NAMALWA (cell line): ENCODE measurements around the gene LRRC7.

Source experiments
- DNase-seq: peaks from one replicate; pipeline ENCODE4 v3.0.0-alpha.2; 2015; ENCODE audit warnings: low spot score

Gene LRRC7

GRCh38 chr1:69976896-69977295, 409.2 kb downstream of the LRRC7 start:
- DNase-seq = no peak

- DNase-seq = no peak
Measured at GRCh38 chr1:69982992-69983391, 415.3 kb downstream of the LRRC7 start.

GRCh38 chr1:69985376-69985775, 417.7 kb downstream of the LRRC7 start:
- DNase-seq = no peak

GRCh38 chr1:69985901-69986439, 418.2 kb downstream of the LRRC7 start:
- no peak for DNase-seq

GRCh38 chr1:69987881-69988280, 420.2 kb downstream of the LRRC7 start:
- no peak for DNase-seq

- DNase-seq = no peak
Measured at GRCh38 chr1:69991644-69992043, 423.9 kb downstream of the LRRC7 start.

GRCh38 chr1:69992594-69992993, 424.9 kb downstream of the LRRC7 start:
- no peak for DNase-seq

- DNase-seq = no peak
Measured at GRCh38 chr1:69993810-69994209, 426.1 kb downstream of the LRRC7 start.

- no peak for DNase-seq
Measured at GRCh38 chr1:69994241-69994640, 426.5 kb downstream of the LRRC7 start.

GRCh38 chr1:69998847-69999246, 431.1 kb downstream of the LRRC7 start:
- no peak for DNase-seq

- DNase-seq = no peak
Measured at GRCh38 chr1:70003211-70003908, 435.6 kb downstream of the LRRC7 start.

- no peak for DNase-seq
Measured at GRCh38 chr1:70005386-70006034, 437.8 kb downstream of the LRRC7 start.

GRCh38 chr1:70008660-70009059, 440.9 kb downstream of the LRRC7 start:
- no peak for DNase-seq

GRCh38 chr1:70017770-70018169, 450.0 kb downstream of the LRRC7 start:
- DNase-seq = no peak

- no peak for DNase-seq
Measured at GRCh38 chr1:70024272-70024671, 456.6 kb downstream of the LRRC7 start.

GRCh38 chr1:70025052-70025451, 457.3 kb downstream of the LRRC7 start:
- DNase-seq = no peak

GRCh38 chr1:70025846-70026245, 458.1 kb downstream of the LRRC7 start:
- no peak for DNase-seq

GRCh38 chr1:70033266-70033873, 465.6 kb downstream of the LRRC7 start:
- no peak for DNase-seq

GRCh38 chr1:70033936-70034335, 466.2 kb downstream of the LRRC7 start:
- DNase-seq = no peak

GRCh38 chr1:70034403-70034802, 466.7 kb downstream of the LRRC7 start:
- no peak for DNase-seq

- DNase-seq = no peak
Measured at GRCh38 chr1:70038025-70038424, 470.3 kb downstream of the LRRC7 start.

- DNase-seq = no peak
Measured at GRCh38 chr1:70039485-70039884, 471.8 kb downstream of the LRRC7 start.
